Common myeloid progenitor, CD34-positive (primary cell): ENCODE data around the gene ACTA2.

Experiments
- CTCF ChIA-PET: fragments of 350-600 bp; sonication (Branson Sonifier 250); formaldehyde crosslinking; loops from one replicate; lab custom pipeline; 2021; ENCODE audit warnings: antibody characterized with exemption; lab: Charles Lee
- POLR2A ChIA-PET: fragments of 350-600 bp; sonication (Branson Sonifier 250); formaldehyde crosslinking; loops from one replicate; lab custom pipeline; 2021; ENCODE audit warnings: antibody characterized with exemption; lab: Charles Lee
- DNase-seq, 3 donors: peaks; one replicate each; pipeline versions ENCODE4 v3.0.0 to v3.0.0-alpha.2; 2013
- H3K27ac ChIP-seq, 2 experiments: 1 replicate in 1 of 2; 2 replicates in 1 of 2; pipeline ENCODE4 v1.7.0; 2013; ENCODE audit warnings: inconsistent platforms in 2 of 2, low read length in 2 of 2, mild to moderate bottlenecking in 2 of 2, low read depth in 1 of 2, moderate library complexity in 1 of 2; ENCODE audit not compliant: severe bottlenecking in 2 of 2, insufficient read depth in 1 of 2, poor library complexity in 1 of 2
- H3K27me3 ChIP-seq, 5 experiments: replicated peaks in 2 of 5; 1 replicate in 3 of 5; 2 replicates in 2 of 5; pipeline versions ENCODE4 v1.6.1 to v1.7.0; 2013; ENCODE audit warnings: low read length in 4 of 5, mild to moderate bottlenecking in 2 of 5, moderate library complexity in 2 of 5, inconsistent platforms in 1 of 5; ENCODE audit not compliant: insufficient read depth in 5 of 5, control insufficient read depth in 4 of 5
- H3K36me3 ChIP-seq, 4 experiments: 1 replicate in 2 of 4; 2 replicates in 2 of 4; pipeline versions ENCODE4 v1.6.1 to v1.7.0; 2013; ENCODE audit warnings: low read length in 3 of 4, control low read depth in 1 of 4, mild to moderate bottlenecking in 1 of 4; ENCODE audit not compliant: control insufficient read depth in 4 of 4, insufficient read depth in 4 of 4
- H3K4me1 ChIP-seq, 4 experiments: 1 replicate in 3 of 4; 2 replicates in 1 of 4; pipeline versions ENCODE4 v1.6.1 to v1.7.1; 2013; ENCODE audit warnings: low read length in 3 of 4, mild to moderate bottlenecking in 3 of 4, control low read depth in 1 of 4, inconsistent platforms in 1 of 4, moderate library complexity in 1 of 4; ENCODE audit not compliant: control insufficient read depth in 4 of 4, insufficient read depth in 4 of 4; ENCODE audit errors: control extremely low read depth in 1 of 4
- H3K4me3 ChIP-seq, 7 experiments: 1 replicate in 4 of 7; 2 replicates in 3 of 7; pipeline versions ENCODE4 v1.5.1 to v1.7.0; 2013; ENCODE audit warnings: mild to moderate bottlenecking in 7 of 7, low read length in 6 of 7, moderate library complexity in 6 of 7, inconsistent platforms in 2 of 7, low read depth in 2 of 7, control low read depth in 1 of 7; ENCODE audit not compliant: insufficient read depth in 4 of 7, control insufficient read depth in 1 of 7; ENCODE audit errors: extremely low read depth in 1 of 7
- H3K9me3 ChIP-seq, 5 experiments: 1 replicate in 4 of 5; 2 replicates in 1 of 5; pipeline versions ENCODE4 v1.6.1 to v1.7.1; 2013; ENCODE audit warnings: low read length in 4 of 5, mild to moderate bottlenecking in 2 of 5, inconsistent platforms in 1 of 5, low read depth in 1 of 5, moderate library complexity in 1 of 5; ENCODE audit not compliant: control insufficient read depth in 4 of 5, insufficient read depth in 2 of 5; ENCODE audit errors: control extremely low read depth in 1 of 5
- WGBS: methylation state at CpG from one replicate; pipeline ENCODE4 v1.1.5; 2013; ENCODE audit not compliant: insufficient coverage; 5-methylcytosine and 5-hydroxymethylcytosine counted together

The ACTA2 gene

GRCh38 chr10:88913127-88913526 lies 39.4 kb downstream of the ACTA2 start:
- CTCF ChIA-PET: interaction anchor here (1.0 kb wide), 1 partner anchor 12 kb away, joined by 3 read pairs; no protein-coding TSS in a partner anchor

DNA sequence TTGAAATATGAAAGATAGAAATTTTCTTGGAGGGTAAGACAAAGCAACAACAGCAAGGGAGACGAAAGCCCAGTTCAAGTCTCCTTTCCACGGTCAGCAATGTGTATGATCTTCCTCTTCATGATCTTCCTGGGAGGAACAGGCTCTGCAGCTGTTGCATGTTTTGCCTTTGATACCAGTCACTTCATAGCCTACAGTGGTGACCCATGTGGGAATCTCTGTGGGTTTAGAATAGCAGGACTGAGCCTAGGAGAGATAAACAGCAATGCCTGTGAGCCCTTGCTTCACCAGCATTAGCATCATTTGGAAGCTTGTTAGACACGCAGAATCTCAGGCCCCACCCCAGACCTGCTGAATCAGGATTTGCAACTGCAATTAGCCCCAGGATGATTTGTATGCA lies 40.7 kb downstream of the ACTA2 start:
- ChIA-PET CTCF (interaction anchor here (1.5 kb wide), 1 partner anchor 21 kb away, joined by 7 read pairs; no protein-coding TSS in a partner anchor), POLR2A (no interaction called here)
- Histone ChIP-seq H3K4me3 (no peak overlapping the region), H3K4me1 (no peaks in the 10 kb centered on the region), H3K27ac (no peak overlapping the region), H3K27me3 (no peaks in the 10 kb centered on the region), H3K36me3 (peaks cover 3 to 48% (median 23%) of the 10 kb centered on the region in 4 experiments), H3K9me3 (no peaks in the 10 kb centered on the region)
- WGBS: 100% methylated on average over 3 of the region's 3 CpGs
- DNase-seq: no peak

More at GRCh38 chr10:88913127-88913526, 39.4 kb downstream of the ACTA2 start:
- Histone ChIP-seq H3K27me3 (no peaks in the 10 kb centered on the region), H3K36me3 (peaks cover 9 to 45% (median 27%) of the 10 kb centered on the region in 4 experiments), H3K27ac (no peak overlapping the region), H3K9me3 (no peaks in the 10 kb centered on the region), H3K4me3 (no peak overlapping the region), H3K4me1 (no peaks in the 10 kb centered on the region)
- POLR2A ChIA-PET: no interaction called here
- DNase-seq: no peak
- 98% methylated on average over 9 of the region's 9 CpGs for WGBS

GRCh38 chr10:88911116-88911515 lies 41.5 kb downstream of the ACTA2 start:
- Histone ChIP-seq H3K27ac (no peak overlapping the region), H3K27me3 (no peaks in the 10 kb centered on the region), H3K4me1 (no peaks in the 10 kb centered on the region), H3K4me3 (no peak overlapping the region), H3K36me3 (peaks cover 2 to 52% (median 26%) of the 10 kb centered on the region in 4 experiments), H3K9me3 (no peaks in the 10 kb centered on the region)
- POLR2A ChIA-PET: no interaction called here
- WGBS: 100% methylated on average over 1 of the region's 1 CpG
- CTCF ChIA-PET: interaction anchor here (1.2 to 1.5 kb wide), 2 partner anchors 12 to 22 kb away, joined by 3 to 7 read pairs; no protein-coding TSS in a partner anchor
- no peak for DNase-seq

DNA sequence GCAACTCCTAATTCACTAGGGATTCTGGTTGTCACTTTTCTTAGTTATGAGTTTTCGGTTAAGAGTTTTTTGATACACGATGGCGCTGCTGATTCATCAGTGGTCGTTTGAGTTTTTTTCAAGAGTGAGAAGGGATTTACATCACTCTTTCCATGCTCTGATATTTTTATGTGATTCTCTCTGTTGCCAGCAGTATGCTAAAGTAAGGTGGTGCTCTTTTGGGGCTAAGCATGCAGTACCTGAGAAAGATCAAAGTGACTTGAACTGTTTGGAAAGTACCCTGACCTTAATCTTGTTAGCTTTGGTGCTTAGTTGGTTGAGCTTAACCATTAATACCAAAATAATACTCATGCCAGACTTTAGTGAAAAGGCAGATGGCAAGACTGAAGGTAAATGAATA lies 44.4 kb downstream of the ACTA2 start:
- DNase-seq: no peak
- POLR2A ChIA-PET: no interaction called here
- H3K27ac ChIP-seq: no peak overlapping the region
- CTCF ChIA-PET: interaction anchor here (1.3 to 4.4 kb wide), 2 partner anchors 14 to 25 kb away, joined by 5 to 26 read pairs; no protein-coding TSS in a partner anchor
- H3K4me3 ChIP-seq: no peak overlapping the region
- H3K4me1 ChIP-seq: no peaks in the 10 kb centered on the region
- H3K9me3 ChIP-seq: no peaks in the 10 kb centered on the region
- 88% methylated on average over 4 of the region's 4 CpGs for WGBS
- peaks cover 4 to 70% (median 33%) of the 10 kb centered on the region in 4 experiments for H3K36me3 ChIP-seq
- H3K27me3 ChIP-seq: no peaks in the 10 kb centered on the region

DNA sequence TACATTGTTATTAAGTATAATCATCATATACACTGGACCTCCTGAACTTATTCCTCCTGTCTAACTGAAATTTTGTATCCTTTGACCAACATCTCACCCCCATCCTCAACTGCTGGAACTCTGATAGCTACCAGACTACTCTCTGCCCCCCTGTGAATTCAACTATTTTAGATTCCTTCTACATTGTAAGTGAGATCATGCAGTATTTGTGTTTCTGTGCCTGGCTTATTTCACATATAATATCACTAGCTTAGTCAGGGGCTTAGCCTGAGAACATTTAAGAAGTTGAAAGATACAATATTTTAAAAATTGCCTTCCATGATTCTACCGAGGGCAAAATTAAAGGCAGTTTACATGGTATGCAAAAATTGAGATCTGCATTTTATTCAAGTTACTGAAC lies 45.7 kb downstream of the ACTA2 start:
- H3K27ac ChIP-seq: no peak overlapping the region
- peaks cover 0 to 3% (median 0%) of the 10 kb centered on the region in 4 experiments for H3K4me1 ChIP-seq
- WGBS: no CpG with 5 or more reads among the region's 1 CpG
- H3K9me3 ChIP-seq: no peaks in the 10 kb centered on the region
- no peak overlapping the region for H3K4me3 ChIP-seq
- no peak for DNase-seq
- H3K36me3 ChIP-seq: peaks cover 4 to 72% (median 35%) of the 10 kb centered on the region in 4 experiments
- H3K27me3 ChIP-seq: no peaks in the 10 kb centered on the region
- ChIA-PET POLR2A (no interaction called here), CTCF (interaction anchor here (1.6 to 4.4 kb wide), 3 partner anchors 9 to 26 kb away, joined by 4 to 26 read pairs (median 5); no protein-coding TSS in a partner anchor)

DNA sequence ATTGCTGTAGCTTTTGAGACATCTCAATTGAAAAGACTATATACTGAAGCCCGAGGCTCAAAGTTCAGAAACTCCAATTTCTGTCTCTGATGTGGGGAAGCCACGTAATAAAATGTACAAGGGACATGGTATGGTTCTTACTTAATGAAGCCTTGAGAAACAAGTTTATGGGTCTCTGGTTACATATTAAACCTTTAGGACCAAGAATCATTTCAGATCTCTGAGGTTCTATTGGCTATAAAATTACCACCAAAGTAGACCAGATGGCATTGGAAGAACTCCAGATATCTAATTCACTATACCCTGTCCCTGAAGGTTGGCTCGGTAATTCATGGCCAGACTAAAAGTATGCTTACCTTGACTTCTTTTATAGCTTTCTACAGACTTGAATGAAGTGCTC lies 48.9 kb downstream of the ACTA2 start:
- Histone ChIP-seq H3K27ac (no peak overlapping the region), H3K27me3 (no peaks in the 10 kb centered on the region), H3K9me3 (no peaks in the 10 kb centered on the region), H3K4me1 (peaks cover 0 to 16% (median 6%) of the 10 kb centered on the region in 4 experiments), H3K4me3 (no peak overlapping the region), H3K36me3 (peaks cover 2 to 53% (median 29%) of the 10 kb centered on the region in 4 experiments)
- CTCF ChIA-PET: interaction anchor here (0.9 kb wide), 1 partner anchor 23 kb away, joined by 3 read pairs; the partner anchor contains the start of gene STAMBPL1
- DNase-seq: no peak
- 92% methylated on average over 2 of the region's 3 CpGs for WGBS
- POLR2A ChIA-PET: no interaction called here
